Psoas muscle (tissue), 8 donors: ENCODE results near the gene DIAPH3. TPM values are rescaled to one million over a fixed set of nuclear protein-coding genes. Genes with fewer than 3 reads are reported as not detected.
"Not testable (repeated sequence)": the region's sequence is repeated elsewhere in the genome, so short reads cannot be mapped to it uniquely, and the experiment has no call there.

Experiments
- ATAC-seq, 4 donors: fragments of 200-7000 bp; cut with Tn5 transposase; one replicate each; pipeline ENCODE4 v1.9.1; 2020; ENCODE audit warnings: moderate library complexity in 3 of 4, mild to moderate bottlenecking in 2 of 4
- DNase-seq, 2 donors: peaks; one replicate each; pipeline ENCODE4 v3.0.0-alpha.2; 2020
- H3K27ac ChIP-seq: fragments of 200-600 bp; one replicate; pipeline ENCODE4 v1.8.0; 2022
- H3K27me3 ChIP-seq, 3 donors: fragments of 200-600 bp in 1 of 3; one replicate each; pipeline versions ENCODE4 v1.6.1 to v1.8.0; 2013 to 2022; ENCODE audit warnings: low read length in 2 of 3, mild to moderate bottlenecking in 2 of 3, moderate library complexity in 1 of 3; ENCODE audit not compliant: insufficient read depth in 3 of 3
- H3K36me3 ChIP-seq, 2 donors: fragments of 200-600 bp in 1 of 2; one replicate each; pipeline versions ENCODE4 v1.6.1 to v1.8.0; 2013 to 2022; ENCODE audit warnings: low read depth in 1 of 2, mild to moderate bottlenecking in 1 of 2, moderate library complexity in 1 of 2; ENCODE audit not compliant: insufficient read depth in 1 of 2
- H3K4me1 ChIP-seq: fragments of 200-600 bp; one replicate; pipeline ENCODE4 v1.8.0; 2022
- H3K4me3 ChIP-seq: fragments of 200-600 bp; one replicate; pipeline ENCODE4 v1.8.0; 2022; ENCODE audit warnings: mild to moderate bottlenecking
- H3K9me3 ChIP-seq: fragments of 200-600 bp; one replicate; pipeline ENCODE4 v1.8.0; 2022
- WGBS, 3 donors: extraction: QIAGEN DNeasy Blood & Tissue Kit; methylation state at CpG; one replicate each; pipeline versions ENCODE4 v1.1.6 to v1.1.7; 2013; 5-methylcytosine and 5-hydroxymethylcytosine counted together
- intact Hi-C, 2 donors: fragments of 100-400 bp; cut with DNase I; formaldehyde crosslinking; loops; one replicate each; pipeline versions ENCODE4 v1.11.0 to v1.14.2; 2022
- polyA plus RNA-seq, 3 donors: library from polyadenylated mRNA; stranded (reverse); fragments of 200-250 nt; gene quantifications; one replicate each; pipeline ENCODE4 v1.2.3, GENCODE V29; 2013
- total RNA-seq, 4 donors: library from RNA; stranded (reverse); fragmentation: NEBNext Ultra II Directional in 2 of 4; extraction: Animal tissue kit (Norgen Biotek cat#: 25700) in 2 of 4; gene quantifications; one replicate each; pipeline versions ENCODE4 v1.2.1 to v1.2.4, GENCODE V29; 2021 to 2023
- TF ChIP-seq, protein P1 (sequence below): fragments of 200-600 bp; IDR thresholded peaks from one replicate; pipeline ENCODE4 v1.8.0; 2022; ENCODE audit warnings: antibody characterized with exemption
- donor health status: healthy with polysubstance abuse.
- donor health status: DM: no; HTN: no; CAD: no; lungs with moderate emphysema.
- donor health status: Bipolar disorder and iron deficiency.
- donor health status: healthy.
- donor health status: DM: yes; HTN: yes; CAD: no.
- donor health status: DM: no; HTN: no; CAD: no.
- donor health status: DM: no; HTN: no; CAD: no.
- donor health status: DM: yes; HTN: yes; CAD: no.

The DIAPH3 gene
- total and polyA plus RNA-seq, 7 donors, result 0.03 to 0.10 (median 0.08) TPM; not detected in 4

GRCh38 chr13:60201286-60201685 lies 37.6 kb upstream of the DIAPH3 start:
- DNase-seq, result no peak
- no peaks in the 10 kb centered on the region for H3K27me3 ChIP-seq
- intact Hi-C loops, result no loop called here

DNA sequence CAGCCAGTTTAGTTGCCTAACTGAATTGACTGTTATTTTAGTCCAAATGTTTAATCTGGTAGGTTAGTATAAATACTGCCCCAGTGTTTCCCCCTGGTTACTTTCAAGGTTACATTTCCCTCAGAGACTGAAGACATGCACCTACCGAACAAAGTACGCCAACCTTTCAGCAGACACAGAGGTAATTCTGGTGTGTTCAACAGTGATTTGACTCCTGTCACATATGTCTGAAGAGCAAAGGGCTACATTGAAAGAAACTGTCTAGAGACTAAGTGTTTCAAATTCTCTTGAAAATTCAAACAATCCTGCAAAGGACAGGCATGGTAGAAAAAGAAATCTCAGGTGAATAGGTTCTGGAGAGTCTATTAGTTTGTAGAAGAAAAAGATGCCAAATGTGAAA lies 32.2 kb upstream of the DIAPH3 start:
- H3K27me3 ChIP-seq, H3K27ac ChIP-seq, DNase-seq, H3K4me3 ChIP-seq, ATAC-seq, H3K4me1 ChIP-seq, H3K9me3 ChIP-seq, intact Hi-C loops, H3K36me3 ChIP-seq: not testable (repeated sequence)
- 75 to 92% (median 88%) methylated on average over 2 of the region's 2 CpGs for WGBS, 3 donors

More at GRCh38 chr13:60201286-60201685, 37.6 kb upstream of the DIAPH3 start:
- no peak for ATAC-seq
- Histone ChIP-seq H3K4me1 (no peaks in the 10 kb centered on the region), H3K9me3 (no peaks in the 10 kb centered on the region), H3K4me3 (no peak overlapping the region), H3K27ac (no peak overlapping the region), H3K36me3 (no peaks in the 10 kb centered on the region)
- TF ChIP-seq, protein P1, sequence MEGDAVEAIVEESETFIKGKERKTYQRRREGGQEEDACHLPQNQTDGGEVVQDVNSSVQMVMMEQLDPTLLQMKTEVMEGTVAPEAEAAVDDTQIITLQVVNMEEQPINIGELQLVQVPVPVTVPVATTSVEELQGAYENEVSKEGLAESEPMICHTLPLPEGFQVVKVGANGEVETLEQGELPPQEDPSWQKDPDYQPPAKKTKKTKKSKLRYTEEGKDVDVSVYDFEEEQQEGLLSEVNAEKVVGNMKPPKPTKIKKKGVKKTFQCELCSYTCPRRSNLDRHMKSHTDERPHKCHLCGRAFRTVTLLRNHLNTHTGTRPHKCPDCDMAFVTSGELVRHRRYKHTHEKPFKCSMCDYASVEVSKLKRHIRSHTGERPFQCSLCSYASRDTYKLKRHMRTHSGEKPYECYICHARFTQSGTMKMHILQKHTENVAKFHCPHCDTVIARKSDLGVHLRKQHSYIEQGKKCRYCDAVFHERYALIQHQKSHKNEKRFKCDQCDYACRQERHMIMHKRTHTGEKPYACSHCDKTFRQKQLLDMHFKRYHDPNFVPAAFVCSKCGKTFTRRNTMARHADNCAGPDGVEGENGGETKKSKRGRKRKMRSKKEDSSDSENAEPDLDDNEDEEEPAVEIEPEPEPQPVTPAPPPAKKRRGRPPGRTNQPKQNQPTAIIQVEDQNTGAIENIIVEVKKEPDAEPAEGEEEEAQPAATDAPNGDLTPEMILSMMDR, result no peak

DNA sequence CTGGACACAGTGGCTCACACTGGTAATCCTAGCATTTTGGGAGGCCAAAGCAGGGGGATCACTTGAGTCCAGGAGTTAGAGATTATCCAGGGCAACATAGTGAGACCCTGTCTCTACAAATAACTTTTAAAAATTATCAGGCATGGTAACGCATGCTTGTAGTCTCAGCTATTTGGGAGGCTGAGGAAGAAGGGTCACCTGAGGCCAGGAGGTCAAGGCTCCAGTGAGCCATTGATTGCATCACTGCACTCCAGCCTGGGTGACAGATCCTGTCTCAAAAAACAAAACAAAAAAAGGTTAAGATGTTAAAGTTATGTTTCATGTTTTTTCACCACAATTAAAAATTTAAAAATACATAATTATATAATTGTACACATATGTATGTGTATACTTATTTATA lies 19.2 kb upstream of the DIAPH3 start:
- no peak for ATAC-seq
- intact Hi-C loops, result no loop called here
- DNase-seq, result no peak
- WGBS, 3 donors, result 76 to 92% (median 82%) methylated on average over 1 of the region's 1 CpG
- no peaks in the 10 kb centered on the region for H3K36me3 ChIP-seq
- TF ChIP-seq, protein P1, result no peak
- H3K4me3 ChIP-seq, result no peak overlapping the region
- no peak overlapping the region for H3K27ac ChIP-seq
- no peaks in the 10 kb centered on the region for H3K9me3 ChIP-seq
- H3K27me3 ChIP-seq, result no peaks in the 10 kb centered on the region
- H3K4me1 ChIP-seq, result no peaks in the 10 kb centered on the region

GRCh38 chr13:60178327-60178726 lies 14.6 kb upstream of the DIAPH3 start:
- WGBS, 3 donors, result 70 to 90% (median 84%) methylated on average over 1 of the region's 1 CpG
- Histone ChIP-seq H3K4me1 (no peaks in the 10 kb centered on the region), H3K36me3 (no peaks in the 10 kb centered on the region), H3K4me3 (no peak overlapping the region), H3K27me3 (peaks cover 0 to 5% (median 0%) of the 10 kb centered on the region in 3 donors), H3K9me3 (no peaks in the 10 kb centered on the region), H3K27ac (no peak overlapping the region)
- DNase-seq (no peak), ATAC-seq (no peak)
- TF ChIP-seq, protein P1, result no peak
- intact Hi-C loops, result no loop called here

DNA sequence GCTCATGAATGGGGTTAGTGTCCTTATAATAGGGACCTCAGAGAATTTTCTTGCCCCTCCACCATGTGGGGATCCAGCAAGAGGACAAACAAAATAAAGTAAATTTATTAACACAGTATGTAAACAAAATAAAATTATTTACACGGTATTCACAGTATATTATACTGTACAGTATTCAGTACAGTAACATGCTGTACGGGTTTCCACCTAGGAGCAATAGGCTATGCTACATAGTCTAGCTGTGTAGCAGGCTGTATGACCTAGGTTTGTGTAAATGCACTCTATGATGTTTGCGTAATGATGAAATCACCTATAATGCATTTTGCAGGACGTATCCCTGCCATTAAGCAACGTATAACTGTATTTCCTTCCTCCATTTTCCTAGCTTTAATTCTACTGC lies 11.8 kb upstream of the DIAPH3 start:
- Histone ChIP-seq H3K27me3 (peaks cover 0 to 5% (median 0%) of the 10 kb centered on the region in 3 donors), H3K9me3 (no peaks in the 10 kb centered on the region), H3K36me3 (no peaks in the 10 kb centered on the region), H3K4me1 (no peaks in the 10 kb centered on the region), H3K4me3 (no peak overlapping the region), H3K27ac (no peak overlapping the region)
- WGBS, 3 donors, result 84 to 89% (median 84%) methylated on average over 5 of the region's 5 CpGs
- intact Hi-C loops, result no loop called here
- DNase-seq, result no peak
- TF ChIP-seq, protein P1, result no peak
- ATAC-seq, result no peak
